SK-N-SH treated with all-trans-retinoic acid at 6 μM for 48 hours (cell line): ENCODE measurements around the gene CD151.

Source experiments
- CSDC2 ChIP-seq: fragments of 250-450 bp; sonication (Bioruptor Pico); IDR thresholded peaks from 2 replicates; pipeline ENCODE4 v1.5.0; 2020; ENCODE audit warnings: mild to moderate bottlenecking, moderate library complexity
- RARB ChIP-seq: fragments of 250-450 bp; sonication (Bioruptor Pico); IDR thresholded peaks from 2 replicates; pipeline ENCODE4 v1.8.0; 2021; ENCODE audit warnings: mild to moderate bottlenecking, moderate library complexity
- SNAI2 ChIP-seq: fragments of 250-450 bp; sonication (Bioruptor Pico); IDR thresholded peaks from 2 replicates; pipeline ENCODE4 v1.5.0; 2020; ENCODE audit warnings: mild to moderate bottlenecking, moderate library complexity
- TCF4 ChIP-seq: fragments of 250-450 bp; sonication (Bioruptor Pico); IDR thresholded peaks from 2 replicates; pipeline ENCODE4 v1.8.0; 2021; ENCODE audit warnings: mild to moderate bottlenecking, moderate library complexity, borderline replicate concordance
- ZC3H10 ChIP-seq: fragments of 250-450 bp; sonication (Bioruptor Pico); IDR thresholded peaks from 2 replicates; pipeline ENCODE4 v1.5.1; 2021; ENCODE audit warnings: mild to moderate bottlenecking, moderate library complexity
- ZNF8 ChIP-seq: fragments of 450-650 bp; formaldehyde crosslinking; IDR thresholded peaks from 2 replicates; pipeline ENCODE4 v1.5.0; 2020; ENCODE audit warnings: mild to moderate bottlenecking, moderate library complexity
- TF ChIP-seq, protein P1 (sequence below): fragments of 250-450 bp; sonication (Bioruptor Pico); IDR thresholded peaks from 2 replicates; pipeline ENCODE4 v1.8.0; 2020; ENCODE audit warnings: mild to moderate bottlenecking, moderate library complexity, borderline replicate concordance

DNA sequence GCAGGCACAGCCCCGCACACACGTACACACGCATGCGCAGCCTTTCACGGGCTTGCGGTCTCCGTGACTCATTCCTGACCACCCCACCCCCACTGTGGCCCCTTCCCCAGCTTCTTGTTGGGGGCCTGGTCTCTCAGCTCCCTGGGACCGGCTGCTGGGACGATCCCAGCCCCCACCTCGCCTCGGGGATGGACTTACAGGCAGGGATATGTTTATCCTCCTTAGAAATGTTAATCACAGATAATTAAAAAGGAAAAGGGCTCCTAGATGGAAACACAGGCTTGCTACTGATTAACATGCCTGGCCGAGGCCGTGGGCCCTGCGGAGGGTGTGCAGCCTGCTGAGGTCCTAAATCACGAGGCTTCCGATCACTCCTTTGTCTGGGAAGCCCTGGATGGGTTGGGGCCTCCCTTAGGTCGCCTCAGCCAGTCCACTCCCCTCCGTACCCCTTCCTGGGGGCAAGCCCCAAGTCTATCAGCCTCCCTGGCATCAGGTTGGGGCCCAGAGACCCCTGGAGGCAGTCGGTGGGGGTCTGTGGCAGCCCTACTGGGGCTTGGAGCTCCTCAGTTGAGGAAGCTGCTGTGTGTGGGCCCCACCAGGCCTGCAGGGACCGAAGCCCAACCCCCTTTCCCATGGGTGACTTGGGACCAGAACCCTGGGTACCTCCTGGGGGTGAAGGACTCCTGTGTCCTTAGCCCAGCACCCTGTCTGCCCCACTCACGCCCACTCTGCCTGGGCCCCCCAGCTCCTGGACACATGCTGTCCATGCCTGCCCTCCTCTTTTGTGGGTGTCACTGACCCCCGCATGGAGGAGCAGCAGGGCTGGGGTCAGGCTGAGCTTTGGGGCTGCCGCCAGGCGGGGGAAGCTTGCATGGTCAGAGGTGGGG is 30.5 kb downstream of the CD151 start:
- TF ChIP-seq, protein P1, sequence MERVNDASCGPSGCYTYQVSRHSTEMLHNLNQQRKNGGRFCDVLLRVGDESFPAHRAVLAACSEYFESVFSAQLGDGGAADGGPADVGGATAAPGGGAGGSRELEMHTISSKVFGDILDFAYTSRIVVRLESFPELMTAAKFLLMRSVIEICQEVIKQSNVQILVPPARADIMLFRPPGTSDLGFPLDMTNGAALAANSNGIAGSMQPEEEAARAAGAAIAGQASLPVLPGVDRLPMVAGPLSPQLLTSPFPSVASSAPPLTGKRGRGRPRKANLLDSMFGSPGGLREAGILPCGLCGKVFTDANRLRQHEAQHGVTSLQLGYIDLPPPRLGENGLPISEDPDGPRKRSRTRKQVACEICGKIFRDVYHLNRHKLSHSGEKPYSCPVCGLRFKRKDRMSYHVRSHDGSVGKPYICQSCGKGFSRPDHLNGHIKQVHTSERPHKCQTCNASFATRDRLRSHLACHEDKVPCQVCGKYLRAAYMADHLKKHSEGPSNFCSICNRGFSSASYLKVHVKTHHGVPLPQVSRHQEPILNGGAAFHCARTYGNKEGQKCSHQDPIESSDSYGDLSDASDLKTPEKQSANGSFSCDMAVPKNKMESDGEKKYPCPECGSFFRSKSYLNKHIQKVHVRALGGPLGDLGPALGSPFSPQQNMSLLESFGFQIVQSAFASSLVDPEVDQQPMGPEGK (CRISPR knock-in tag), result no peak
- TF ChIP-seq ZC3H10 (CRISPR knock-in tag) (no peak), SNAI2 (no peak), TCF4 (CRISPR knock-in tag) (no peak), ZNF8 (CRISPR knock-in tag) (no peak), CSDC2 (no peak), RARB (no peak)
